ENCODE results near the gene MYLK.

Gene MYLK

DNA sequence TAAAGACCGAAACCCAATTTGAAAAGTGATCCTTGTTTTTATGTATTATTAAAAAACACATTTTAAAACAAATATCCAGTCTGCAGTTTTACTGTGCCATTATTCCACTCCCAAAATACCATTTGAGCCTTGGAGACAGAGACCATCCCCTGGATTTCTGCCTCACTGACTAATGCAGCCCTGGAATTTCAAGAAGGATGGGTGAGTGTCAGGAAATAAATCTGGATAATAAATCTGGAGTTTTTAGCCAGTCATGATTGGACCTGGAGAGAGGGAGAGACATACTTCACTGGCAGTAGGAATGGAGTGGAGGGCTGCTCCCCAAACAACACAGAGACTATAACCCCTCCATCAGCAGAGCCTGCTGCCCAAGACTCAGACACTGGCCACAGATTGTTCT is 123.3 kb downstream of the MYLK start:
- H3K4me3 ChIP-seq (ENCODE audit: low read depth, low read length, poor library complexity, severe bottlenecking) = no peak overlapping the region
- H4K20me1 ChIP-seq (ENCODE audit: insufficient read depth, low read length) = no peaks in the 10 kb centered on the region
- no peaks in the 10 kb centered on the region for H3F3A ChIP-seq (ENCODE audit: insufficient read depth, low read length)
- H3K4me2 ChIP-seq (ENCODE audit: low read length) = no peak overlapping the region
- no peaks in the 10 kb centered on the region for H3K36me3 ChIP-seq (ENCODE audit: insufficient read depth, low read length)
- no peaks in the 10 kb centered on the region for H3K9me2 ChIP-seq (ENCODE audit: low read depth, low read length)
- H3K79me2 ChIP-seq (ENCODE audit: insufficient read depth, low read length) = no peaks in the 10 kb centered on the region
- no peak overlapping the region for H3K27ac ChIP-seq (ENCODE audit: low read depth, low read length, poor library complexity, severe bottlenecking)
- H2AFZ ChIP-seq (ENCODE audit: low read length) = no peak overlapping the region
- H3K9me3 ChIP-seq (ENCODE audit: low read length) = no peaks in the 10 kb centered on the region
- H3K9ac ChIP-seq (ENCODE audit: low read length) = no peak overlapping the region
- H3K4me1 ChIP-seq (ENCODE audit: insufficient read depth, low read length, severe bottlenecking) = peaks cover 14% of the 10 kb centered on the region
- no peaks in the 10 kb centered on the region for H3K27me3 ChIP-seq (ENCODE audit: insufficient read depth, low read length)
- no peak for TF ChIP-seq EZH2 (IDR thresholded peaks at IDR 0.05; ENCODE audit: borderline replicate concordance, low read length)

DNA sequence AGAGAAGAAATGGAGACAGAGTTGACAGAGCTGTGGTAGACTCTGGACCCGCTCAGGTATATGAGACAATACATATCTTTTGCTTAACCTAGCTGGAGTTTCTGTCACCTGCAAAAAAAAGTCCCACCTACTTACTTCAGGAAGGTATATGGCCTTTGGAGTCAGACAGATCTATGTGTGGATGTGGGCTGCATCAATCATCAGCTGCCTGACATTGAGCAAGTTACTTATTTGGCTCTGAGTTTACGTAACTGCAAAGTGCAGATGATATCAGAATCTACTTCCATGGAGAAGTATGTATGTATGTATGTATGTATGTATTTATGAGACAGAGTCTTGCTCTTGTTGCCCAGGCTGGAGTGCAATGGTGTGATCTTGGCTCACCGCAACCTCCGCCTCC is 124.3 kb downstream of the MYLK start:
- Histone ChIP-seq H3K36me3 (ENCODE audit: insufficient read depth, low read length) (no peaks in the 10 kb centered on the region), H3K4me3 (ENCODE audit: low read depth, low read length, poor library complexity, severe bottlenecking) (no peak overlapping the region), H3K4me2 (ENCODE audit: low read length) (no peak overlapping the region), H3K27me3 (ENCODE audit: insufficient read depth, low read length) (no peaks in the 10 kb centered on the region), H4K20me1 (ENCODE audit: insufficient read depth, low read length) (no peaks in the 10 kb centered on the region), H3K4me1 (ENCODE audit: insufficient read depth, low read length, severe bottlenecking) (peaks cover 14% of the 10 kb centered on the region), H3F3A (ENCODE audit: insufficient read depth, low read length) (no peaks in the 10 kb centered on the region), H3K9ac (ENCODE audit: low read length) (no peak overlapping the region), H3K27ac (ENCODE audit: low read depth, low read length, poor library complexity, severe bottlenecking) (no peak overlapping the region), H3K9me2 (ENCODE audit: low read depth, low read length) (no peaks in the 10 kb centered on the region), H2AFZ (ENCODE audit: low read length) (no peak overlapping the region), H3K9me3 (ENCODE audit: low read length) (no peaks in the 10 kb centered on the region), H3K79me2 (ENCODE audit: insufficient read depth, low read length) (no peaks in the 10 kb centered on the region)
- TF ChIP-seq, protein P1, sequence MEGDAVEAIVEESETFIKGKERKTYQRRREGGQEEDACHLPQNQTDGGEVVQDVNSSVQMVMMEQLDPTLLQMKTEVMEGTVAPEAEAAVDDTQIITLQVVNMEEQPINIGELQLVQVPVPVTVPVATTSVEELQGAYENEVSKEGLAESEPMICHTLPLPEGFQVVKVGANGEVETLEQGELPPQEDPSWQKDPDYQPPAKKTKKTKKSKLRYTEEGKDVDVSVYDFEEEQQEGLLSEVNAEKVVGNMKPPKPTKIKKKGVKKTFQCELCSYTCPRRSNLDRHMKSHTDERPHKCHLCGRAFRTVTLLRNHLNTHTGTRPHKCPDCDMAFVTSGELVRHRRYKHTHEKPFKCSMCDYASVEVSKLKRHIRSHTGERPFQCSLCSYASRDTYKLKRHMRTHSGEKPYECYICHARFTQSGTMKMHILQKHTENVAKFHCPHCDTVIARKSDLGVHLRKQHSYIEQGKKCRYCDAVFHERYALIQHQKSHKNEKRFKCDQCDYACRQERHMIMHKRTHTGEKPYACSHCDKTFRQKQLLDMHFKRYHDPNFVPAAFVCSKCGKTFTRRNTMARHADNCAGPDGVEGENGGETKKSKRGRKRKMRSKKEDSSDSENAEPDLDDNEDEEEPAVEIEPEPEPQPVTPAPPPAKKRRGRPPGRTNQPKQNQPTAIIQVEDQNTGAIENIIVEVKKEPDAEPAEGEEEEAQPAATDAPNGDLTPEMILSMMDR (IDR thresholded peaks at IDR 0.05; ENCODE audit: low read length) = no peak
- TF ChIP-seq EZH2 (IDR thresholded peaks at IDR 0.05; ENCODE audit: borderline replicate concordance, low read length) = no peak

DNA sequence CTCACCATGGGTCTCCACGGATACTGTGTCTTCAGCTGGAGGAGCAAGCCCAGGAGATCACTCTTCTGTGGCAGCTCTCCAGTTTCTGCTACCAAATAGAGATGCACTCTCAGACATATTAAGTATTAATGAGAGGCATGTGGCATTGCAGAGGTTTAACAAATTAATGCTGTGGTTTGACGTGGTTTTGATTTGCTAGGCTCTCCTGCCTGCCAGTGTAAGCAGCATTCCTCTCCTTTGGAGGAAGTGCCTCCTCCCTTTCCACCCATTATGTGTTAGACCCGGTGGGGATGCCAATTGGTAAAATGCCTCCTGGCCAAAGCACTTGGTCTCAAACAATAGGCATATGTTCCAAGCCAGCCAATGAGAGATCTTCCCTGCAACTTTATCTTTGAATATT is 124.8 kb downstream of the MYLK start:
- H3K27me3 ChIP-seq (ENCODE audit: insufficient read depth, low read length) = no peaks in the 10 kb centered on the region
- no peak overlapping the region for H3K9ac ChIP-seq (ENCODE audit: low read length)
- H2AFZ ChIP-seq (ENCODE audit: low read length) = no peak overlapping the region
- H3K79me2 ChIP-seq (ENCODE audit: insufficient read depth, low read length) = no peaks in the 10 kb centered on the region
- H3K9me3 ChIP-seq (ENCODE audit: low read length) = no peaks in the 10 kb centered on the region
- no peaks in the 10 kb centered on the region for H3K9me2 ChIP-seq (ENCODE audit: low read depth, low read length)
- no peaks in the 10 kb centered on the region for H4K20me1 ChIP-seq (ENCODE audit: insufficient read depth, low read length)
- no peaks in the 10 kb centered on the region for H3F3A ChIP-seq (ENCODE audit: insufficient read depth, low read length)
- no peak overlapping the region for H3K4me2 ChIP-seq (ENCODE audit: low read length)
- H3K4me1 ChIP-seq (ENCODE audit: insufficient read depth, low read length, severe bottlenecking) = peaks cover 14% of the 10 kb centered on the region
- H3K36me3 ChIP-seq (ENCODE audit: insufficient read depth, low read length) = no peaks in the 10 kb centered on the region
- H3K4me3 ChIP-seq (ENCODE audit: low read depth, low read length, poor library complexity, severe bottlenecking) = no peak overlapping the region
- H3K27ac ChIP-seq (ENCODE audit: low read depth, low read length, poor library complexity, severe bottlenecking) = no peak overlapping the region
- TF ChIP-seq EZH2 (IDR thresholded peaks at IDR 0.05; ENCODE audit: borderline replicate concordance, low read length) = no peak
- TF ChIP-seq, protein P1 (IDR thresholded peaks at IDR 0.05; ENCODE audit: low read length) = no peak

DNA sequence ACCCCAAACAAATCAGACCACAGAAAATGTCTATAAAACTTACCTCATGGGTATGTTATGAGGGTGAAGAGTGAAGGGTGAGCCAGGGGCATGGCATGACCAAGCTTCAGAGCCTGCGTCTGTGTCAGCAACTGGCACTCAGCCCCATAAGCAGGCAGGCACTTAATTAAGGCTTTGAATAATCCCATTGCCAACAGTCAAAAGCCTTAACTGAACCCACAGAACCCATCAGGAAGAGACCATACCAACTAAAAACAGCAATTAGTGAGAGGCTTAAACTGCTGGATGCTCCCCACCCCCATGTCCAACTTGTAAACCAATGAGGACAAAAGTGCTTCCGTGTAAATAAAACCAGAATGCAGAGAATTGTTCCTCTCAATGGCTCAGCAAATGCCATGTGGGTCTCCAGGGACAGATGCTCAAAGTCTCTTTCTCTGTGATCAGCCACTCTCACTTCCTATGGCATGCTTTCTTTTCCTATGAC is 126.0 kb downstream of the MYLK start:
- Histone ChIP-seq H3K9ac (ENCODE audit: low read length) (no peak overlapping the region), H3K79me2 (ENCODE audit: insufficient read depth, low read length) (no peaks in the 10 kb centered on the region), H3K9me3 (ENCODE audit: low read length) (no peaks in the 10 kb centered on the region), H3K27me3 (ENCODE audit: insufficient read depth, low read length) (no peaks in the 10 kb centered on the region), H3K27ac (ENCODE audit: low read depth, low read length, poor library complexity, severe bottlenecking) (no peak overlapping the region), H4K20me1 (ENCODE audit: insufficient read depth, low read length) (no peaks in the 10 kb centered on the region), H3F3A (ENCODE audit: insufficient read depth, low read length) (no peaks in the 10 kb centered on the region), H2AFZ (ENCODE audit: low read length) (no peak overlapping the region), H3K4me3 (ENCODE audit: low read depth, low read length, poor library complexity, severe bottlenecking) (no peak overlapping the region), H3K4me2 (ENCODE audit: low read length) (no peak overlapping the region), H3K9me2 (ENCODE audit: low read depth, low read length) (no peaks in the 10 kb centered on the region), H3K4me1 (ENCODE audit: insufficient read depth, low read length, severe bottlenecking) (peaks cover 14% of the 10 kb centered on the region), H3K36me3 (ENCODE audit: insufficient read depth, low read length) (no peaks in the 10 kb centered on the region)
- TF ChIP-seq, protein P1 (IDR thresholded peaks at IDR 0.05; ENCODE audit: low read length) = no peak
- no peak for TF ChIP-seq EZH2 (IDR thresholded peaks at IDR 0.05; ENCODE audit: borderline replicate concordance, low read length)

Data from OCI-LY1 (cell line).